Effector memory CD8-positive, alpha-beta T cell (primary cell): ENCODE results near the gene SETD6.

Experiments used
- ATAC-seq: fragments of 150-1000 bp; cut with Tn5 transposase; replicated peaks from 2 replicates; pipeline ENCODE4 v1.10.0; 2021; ENCODE audit warnings: mild to moderate bottlenecking, moderate library complexity
- DNase-seq, 3 experiments: peaks; one replicate each; pipeline ENCODE4 v3.0.0; 2021
- H3K27ac Mint-ChIP-seq, 2 donors: one replicate each; pipeline ENCODE4 v1.8.0; 2022; ENCODE audit warnings: mild to moderate bottlenecking in 2 of 2, mixed read lengths in 2 of 2, moderate library complexity in 2 of 2
- H3K27me3 Mint-ChIP-seq, 2 donors: one replicate each; pipeline ENCODE4 v1.8.0; 2022; ENCODE audit warnings: mixed read lengths in 2 of 2
- H3K36me3 Mint-ChIP-seq: one replicate; pipeline ENCODE4 v1.8.0; 2022; ENCODE audit warnings: mild to moderate bottlenecking, moderate library complexity, mixed read lengths; ENCODE audit not compliant: insufficient read depth
- H3K4me1 Mint-ChIP-seq, 2 donors: one replicate each; pipeline ENCODE4 v1.8.0; 2022; ENCODE audit warnings: low read depth in 2 of 2, mixed read lengths in 2 of 2
- H3K4me3 Mint-ChIP-seq, 2 donors: one replicate each; pipeline ENCODE4 v1.8.0; 2022; ENCODE audit warnings: mild to moderate bottlenecking in 2 of 2, mixed read lengths in 2 of 2, moderate library complexity in 2 of 2
- H3K9me3 Mint-ChIP-seq, 2 donors: one replicate each; pipeline ENCODE4 v1.8.0; 2022; ENCODE audit warnings: mixed read lengths in 2 of 2

SETD6 gene

DNA sequence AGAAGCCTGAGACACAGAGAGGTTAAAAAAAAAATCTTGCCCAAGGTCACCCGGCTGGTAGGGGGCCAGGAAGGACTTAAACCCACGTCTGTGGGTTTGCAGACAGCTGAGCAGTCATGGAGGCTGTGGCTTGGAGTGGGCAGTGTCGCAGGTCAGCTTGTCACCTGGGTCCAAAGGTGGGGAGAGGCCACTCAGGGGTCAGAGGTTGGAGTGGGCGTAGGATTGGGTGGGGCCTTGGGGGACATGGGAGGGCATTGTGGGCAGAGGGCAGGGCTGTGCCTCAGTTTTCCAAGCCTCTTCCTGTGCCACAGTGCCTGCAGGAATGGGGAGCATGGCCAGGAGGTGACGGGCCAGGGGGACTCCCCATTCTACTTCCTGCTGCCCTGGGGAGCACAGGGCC lies 17.4 kb upstream of the SETD6 start:
- peaks cover 0 to 15% of the 10 kb centered on the region in 2 donors for H3K4me1 Mint-ChIP-seq
- no peaks in the 10 kb centered on the region for H3K9me3 Mint-ChIP-seq
- H3K27me3 Mint-ChIP-seq, result peaks cover 25 to 86% of the 10 kb centered on the region in 2 donors
- H3K27ac Mint-ChIP-seq, result peak overlapping the region; percentile 78 to 79
- no peak for ATAC-seq
- H3K36me3 Mint-ChIP-seq, result no peaks in the 10 kb centered on the region
- DNase-seq, result no peak
- no peak overlapping the region for H3K4me3 Mint-ChIP-seq

- H3K4me3 Mint-ChIP-seq, result no peak overlapping the region
- no peaks in the 10 kb centered on the region for H3K36me3 Mint-ChIP-seq
- H3K27ac Mint-ChIP-seq, result peak overlapping the region; percentile 78 to 79
- no peak for ATAC-seq
- peaks cover 28 to 86% of the 10 kb centered on the region in 2 donors for H3K27me3 Mint-ChIP-seq
- H3K9me3 Mint-ChIP-seq, result no peaks in the 10 kb centered on the region
- DNase-seq, result no peak
- H3K4me1 Mint-ChIP-seq, result peaks cover 0 to 15% of the 10 kb centered on the region in 2 donors
These were observed 16.8 kb upstream of the SETD6 start for GRCh38 chr16:58498341-58499091.

GRCh38 chr16:58499092-58499511 lies 16.2 kb upstream of the SETD6 start:
- no peaks in the 10 kb centered on the region for H3K36me3 Mint-ChIP-seq
- no peaks in the 10 kb centered on the region for H3K9me3 Mint-ChIP-seq
- DNase-seq (no peak), ATAC-seq (no peak)
- no peak overlapping the region for H3K27ac Mint-ChIP-seq
- H3K27me3 Mint-ChIP-seq, result peaks cover 28 to 85% of the 10 kb centered on the region in 2 donors
- H3K4me1 Mint-ChIP-seq, result peaks cover 0 to 15% of the 10 kb centered on the region in 2 donors
- no peak overlapping the region for H3K4me3 Mint-ChIP-seq

DNA sequence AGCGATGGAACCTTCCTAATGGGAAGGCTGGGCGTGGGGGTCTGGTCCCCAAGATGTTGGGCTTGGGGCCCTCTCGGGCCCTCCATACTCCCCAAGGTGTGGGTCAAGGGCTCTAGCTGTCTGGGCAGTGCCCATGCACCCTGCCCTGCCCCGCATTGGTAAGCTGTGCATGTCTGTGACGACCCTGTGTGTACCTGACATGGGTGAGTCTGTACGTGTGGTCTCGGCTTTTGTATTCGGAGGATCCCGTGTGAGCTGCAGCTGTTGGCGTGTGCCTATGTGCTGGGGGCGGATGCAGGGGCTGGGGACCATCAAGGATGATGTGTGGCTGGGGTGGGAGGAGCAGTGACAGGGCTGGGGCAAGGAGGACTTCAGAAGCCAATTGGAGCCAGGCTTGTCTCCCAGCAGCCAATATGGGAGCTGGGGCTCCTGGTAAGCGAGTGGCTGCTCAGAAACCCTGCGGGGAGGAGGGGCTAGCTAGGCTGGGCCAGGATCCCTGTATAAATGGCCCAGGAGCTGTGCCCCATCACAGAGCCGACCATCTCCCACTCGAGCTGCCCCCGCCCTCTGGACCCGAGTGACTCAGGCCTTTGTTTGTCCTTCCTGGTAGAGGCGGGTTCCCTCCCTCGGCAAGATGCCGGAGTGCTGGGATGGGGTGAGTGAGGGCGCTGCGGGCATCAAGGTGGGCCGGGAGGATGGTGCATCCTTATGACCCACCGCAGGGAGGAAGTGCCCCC lies 15.5 kb upstream of the SETD6 start, which contains the start of gene NDRG4:
NDRG4 (plus strand) TSS at position 529 of the 737 bp plus-strand sequence; CDS start at position 635, 106 bp downstream.
- H3K27me3 Mint-ChIP-seq, result peaks cover 28 to 82% of the 10 kb centered on the region in 2 donors
- ATAC-seq (peak; percentile 56), DNase-seq (no peak)
- H3K9me3 Mint-ChIP-seq, result no peaks in the 10 kb centered on the region
- no peak within 1 kb of the TSS for H3K27ac Mint-ChIP-seq
- peaks cover 0 to 15% of the 10 kb centered on the region in 2 donors for H3K4me1 Mint-ChIP-seq
- H3K4me3 Mint-ChIP-seq, result peak within 1 kb of the TSS; percentile 31 to 71
- no peaks in the 10 kb centered on the region for H3K36me3 Mint-ChIP-seq

GRCh38 chr16:58500430-58501241 lies 14.7 kb upstream of the SETD6 start:
- no peak for ATAC-seq
- Mint-ChIP-seq H3K36me3 (no peaks in the 10 kb centered on the region), H3K4me3 (peak overlapping the region; percentile 31 to 71), H3K27ac (no peak overlapping the region), H3K4me1 (peaks cover 0 to 11% of the 10 kb centered on the region in 2 donors), H3K27me3 (peaks cover 28 to 73% of the 10 kb centered on the region in 2 donors), H3K9me3 (no peaks in the 10 kb centered on the region)
- DNase-seq, result no peak

- H3K27ac Mint-ChIP-seq, result no peak overlapping the region
- ATAC-seq (peak; percentile 55), DNase-seq (no peak)
- no peaks in the 10 kb centered on the region for H3K9me3 Mint-ChIP-seq
- peak overlapping the region; percentile 31 to 71 for H3K4me3 Mint-ChIP-seq
- peaks cover 28 to 69% of the 10 kb centered on the region in 2 donors for H3K27me3 Mint-ChIP-seq
- H3K4me1 Mint-ChIP-seq, result peaks cover 0 to 11% of the 10 kb centered on the region in 2 donors
- no peaks in the 10 kb centered on the region for H3K36me3 Mint-ChIP-seq
These were observed 13.8 kb upstream of the SETD6 start for GRCh38 chr16:58501242-58502131.

GRCh38 chr16:58502217-58502921 lies 12.9 kb upstream of the SETD6 start:
- no peaks in the 10 kb centered on the region for H3K36me3 Mint-ChIP-seq
- H3K9me3 Mint-ChIP-seq, result no peaks in the 10 kb centered on the region
- DNase-seq (no peak), ATAC-seq (no peak)
- H3K4me1 Mint-ChIP-seq, result peaks cover 0 to 19% of the 10 kb centered on the region in 2 donors
- H3K27ac Mint-ChIP-seq, result no peak overlapping the region
- H3K27me3 Mint-ChIP-seq, result peaks cover 28 to 69% of the 10 kb centered on the region in 2 donors
- no peak overlapping the region for H3K4me3 Mint-ChIP-seq

GRCh38 chr16:58503166-58503862 lies 12.0 kb upstream of the SETD6 start:
- H3K36me3 Mint-ChIP-seq, result no peaks in the 10 kb centered on the region
- no peak for ATAC-seq
- no peak overlapping the region for H3K4me3 Mint-ChIP-seq
- peaks cover 0 to 19% of the 10 kb centered on the region in 2 donors for H3K4me1 Mint-ChIP-seq
- no peak for DNase-seq
- H3K9me3 Mint-ChIP-seq, result no peaks in the 10 kb centered on the region
- no peak overlapping the region for H3K27ac Mint-ChIP-seq
- H3K27me3 Mint-ChIP-seq, result peaks cover 28 to 60% of the 10 kb centered on the region in 2 donors

- no peaks in the 10 kb centered on the region for H3K36me3 Mint-ChIP-seq
- peaks cover 0 to 19% of the 10 kb centered on the region in 2 donors for H3K4me1 Mint-ChIP-seq
- no peak overlapping the region for H3K27ac Mint-ChIP-seq
- H3K9me3 Mint-ChIP-seq, result no peaks in the 10 kb centered on the region
- ATAC-seq (no peak), DNase-seq (no peak)
- no peak overlapping the region for H3K4me3 Mint-ChIP-seq
- peaks cover 28 to 52% of the 10 kb centered on the region in 2 donors for H3K27me3 Mint-ChIP-seq
These were observed 11.2 kb upstream of the SETD6 start for GRCh38 chr16:58503863-58504688.

DNA sequence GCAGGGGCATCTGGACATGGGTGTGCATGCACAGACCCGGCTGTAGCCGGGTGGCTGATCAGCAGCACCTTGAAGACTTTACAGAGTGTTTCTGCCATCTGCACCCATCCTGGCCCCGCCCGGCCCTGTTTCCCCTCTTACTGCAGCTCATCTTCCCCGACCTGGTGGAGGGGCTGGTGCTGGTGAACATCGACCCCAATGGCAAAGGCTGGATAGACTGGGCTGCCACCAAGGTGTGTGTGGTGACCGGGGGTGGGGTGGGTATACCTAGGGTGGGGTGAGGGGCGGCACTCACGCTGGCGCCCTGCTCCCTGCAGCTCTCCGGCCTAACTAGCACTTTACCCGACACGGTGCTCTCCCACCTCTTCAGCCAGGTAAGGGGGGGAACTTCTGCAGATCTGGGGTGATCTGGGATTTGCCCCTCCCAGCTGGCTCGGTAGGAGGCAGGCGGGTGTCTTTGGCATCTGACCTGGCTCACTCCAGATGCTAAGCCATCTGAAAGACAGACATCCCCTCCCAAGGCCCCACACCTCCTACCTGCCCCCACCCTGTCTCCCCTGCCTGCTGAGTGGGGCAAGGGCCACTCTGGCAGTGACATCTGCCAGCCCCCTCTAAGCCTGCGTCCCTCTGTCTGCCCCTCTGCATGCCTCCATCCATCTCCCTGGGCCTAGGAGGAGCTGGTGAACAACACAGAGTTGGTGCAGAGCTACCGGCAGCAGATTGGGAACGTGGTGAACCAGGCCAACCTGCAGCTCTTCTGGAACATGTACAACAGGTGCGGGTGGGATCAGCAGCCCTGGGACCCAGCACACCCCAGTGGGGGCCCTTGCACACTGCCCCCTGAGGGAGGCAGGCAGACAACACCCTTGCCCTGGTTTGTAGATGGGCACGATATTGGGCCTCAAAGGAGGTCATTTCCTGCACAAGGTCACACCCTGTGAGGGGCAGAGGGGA lies 8.8 kb upstream of the SETD6 start:
- H3K27ac Mint-ChIP-seq, result peak overlapping the region; percentile 29 to 68
- H3K4me1 Mint-ChIP-seq, result peaks cover 0 to 10% of the 10 kb centered on the region in 2 donors
- H3K36me3 Mint-ChIP-seq, result no peaks in the 10 kb centered on the region
- ATAC-seq (peak; percentile 46), DNase-seq (no peak)
- H3K4me3 Mint-ChIP-seq, result no peak overlapping the region
- peaks cover 12 to 28% of the 10 kb centered on the region in 2 donors for H3K27me3 Mint-ChIP-seq
- no peaks in the 10 kb centered on the region for H3K9me3 Mint-ChIP-seq
